GM18499 (cell line): ENCODE measurements around the gene GPR18.

ENCODE experiments used
- ATAC-seq: cut with Tn5 transposase; IDR thresholded peaks from one replicate; pipeline ENCODE4 v1.9.1; 2021; ENCODE audit warnings: moderate number of reproducible peaks; ENCODE audit not compliant: insufficient read depth, unreplicated experiment

GPR18 gene, protein sequence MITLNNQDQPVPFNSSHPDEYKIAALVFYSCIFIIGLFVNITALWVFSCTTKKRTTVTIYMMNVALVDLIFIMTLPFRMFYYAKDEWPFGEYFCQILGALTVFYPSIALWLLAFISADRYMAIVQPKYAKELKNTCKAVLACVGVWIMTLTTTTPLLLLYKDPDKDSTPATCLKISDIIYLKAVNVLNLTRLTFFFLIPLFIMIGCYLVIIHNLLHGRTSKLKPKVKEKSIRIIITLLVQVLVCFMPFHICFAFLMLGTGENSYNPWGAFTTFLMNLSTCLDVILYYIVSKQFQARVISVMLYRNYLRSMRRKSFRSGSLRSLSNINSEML

GRCh38 chr13:99258210-99258860, at the start of gene GPR18:
Gene GPR18, minus strand, starts transcription at chr13:99258379. Its CDS starts 2,507 bp downstream, at chr13:99255872.
- ATAC-seq: peak; percentile 84

DNA sequence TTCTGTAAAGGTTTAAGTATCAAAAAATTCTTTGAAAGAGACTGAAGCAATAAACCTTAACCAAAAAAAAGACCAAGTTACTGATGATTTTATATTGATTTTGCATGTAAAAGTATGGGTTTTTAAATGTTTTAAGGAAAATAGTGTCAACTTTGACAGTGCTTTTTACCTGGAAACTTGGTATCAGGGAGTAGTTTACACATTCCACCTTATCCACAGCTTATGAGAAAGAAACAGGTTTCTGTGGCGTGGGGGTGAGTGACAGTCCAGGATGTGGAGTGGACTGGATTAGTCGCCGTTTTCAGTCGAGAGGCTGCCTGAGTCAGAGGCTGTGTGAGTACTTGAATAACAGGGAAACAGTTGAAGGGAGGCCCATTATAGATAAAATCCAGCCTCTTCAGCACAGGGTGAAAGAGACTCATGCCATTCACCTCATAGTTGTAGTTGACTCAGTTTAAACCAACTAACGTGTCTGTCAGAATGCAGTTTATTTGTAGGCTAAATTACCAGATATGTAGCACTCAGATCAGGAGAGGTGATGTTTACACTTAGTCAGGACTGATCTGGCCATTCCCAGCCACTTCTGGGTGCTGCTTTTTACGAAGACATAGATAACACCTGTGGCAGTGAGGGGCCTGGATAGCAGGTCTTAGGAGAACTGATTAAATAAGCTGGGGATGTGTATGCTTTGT, 49.6 kb upstream of the GPR18 start:
- ATAC-seq: no peak

DNA sequence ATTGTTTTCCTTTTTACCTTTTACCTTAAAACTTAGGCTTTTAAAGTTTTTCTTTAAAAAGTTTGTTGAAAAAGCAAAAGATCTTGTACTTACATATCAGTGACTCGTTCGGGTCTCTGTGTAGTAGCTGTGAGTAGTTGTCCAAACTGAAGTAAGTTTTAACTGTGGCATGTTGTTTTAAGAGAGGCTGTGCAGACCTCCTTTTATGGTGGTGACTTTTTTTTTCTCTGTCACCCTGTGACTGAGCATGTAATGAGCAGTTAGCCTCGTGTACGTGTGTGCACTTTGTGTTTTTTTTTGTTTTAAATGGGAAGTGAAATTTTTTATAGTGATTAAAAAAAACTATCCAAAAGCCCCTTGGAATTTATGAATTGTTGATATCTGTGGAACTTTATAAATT, 49.1 kb upstream of the GPR18 start, which contains the start of gene GPR183:
TSS of gene GPR183 (minus strand) at position 153 of the 400 bp plus-strand sequence. CDS start 11,254 bp downstream, outside the sequence.
- peak; percentile 55 for ATAC-seq

DNA sequence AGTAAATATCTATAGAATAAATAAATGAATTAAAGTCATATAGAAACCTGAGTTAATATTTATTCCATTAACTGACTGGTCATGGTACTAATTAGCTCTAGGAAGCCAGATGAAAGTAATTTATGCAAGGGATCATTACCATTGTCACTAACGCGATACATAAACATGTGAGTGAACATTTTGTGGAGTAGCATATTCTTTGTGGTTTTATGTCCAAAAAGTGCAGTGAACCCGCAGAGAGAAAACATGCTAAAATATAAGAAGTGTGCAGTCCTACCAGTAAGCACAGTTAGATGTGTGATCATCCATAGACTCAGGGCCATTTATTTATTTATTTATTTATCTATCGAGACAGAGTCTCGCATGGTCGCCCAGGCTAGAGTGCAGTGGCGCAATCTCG, 47.4 kb upstream of the GPR18 start:
- no peak for ATAC-seq

DNA sequence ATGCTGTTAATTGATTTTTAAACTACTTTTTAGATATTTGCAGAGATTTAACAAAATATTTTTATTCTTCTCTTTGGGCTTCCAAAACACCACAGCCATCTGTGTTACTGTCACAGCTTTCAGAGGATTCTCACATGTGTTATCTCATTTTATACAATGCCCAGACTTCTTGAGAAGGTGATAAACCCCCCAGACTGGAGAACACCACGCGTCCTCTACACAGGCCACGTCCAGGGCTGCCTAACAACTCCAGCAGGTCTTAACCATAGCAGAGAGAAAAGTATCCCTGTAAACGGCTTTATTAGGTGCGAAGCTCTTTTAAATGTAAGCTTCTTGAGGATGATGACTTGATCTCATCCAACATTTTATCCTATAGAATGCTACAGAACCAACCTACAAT, 47.0 kb upstream of the GPR18 start:
- no peak for ATAC-seq

DNA sequence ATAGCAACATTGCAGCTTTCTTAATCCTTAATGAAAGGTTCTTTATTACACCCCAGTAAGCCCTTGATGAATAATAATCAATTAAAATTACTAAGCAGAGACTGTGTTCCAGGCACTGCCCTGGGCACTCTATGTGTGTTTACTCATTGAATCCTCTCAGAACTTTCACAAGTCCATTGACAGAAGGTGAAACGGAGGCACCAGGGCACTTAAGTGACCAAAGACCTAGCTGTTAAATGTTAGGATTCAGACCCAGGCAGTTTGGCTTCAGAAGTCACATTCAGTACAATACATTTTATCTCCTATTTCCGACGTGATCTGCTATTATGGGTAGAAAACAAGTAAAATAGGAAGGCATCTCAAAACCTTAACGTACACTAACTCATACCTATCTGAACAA, 46.4 kb upstream of the GPR18 start:
- ATAC-seq: no peak

DNA sequence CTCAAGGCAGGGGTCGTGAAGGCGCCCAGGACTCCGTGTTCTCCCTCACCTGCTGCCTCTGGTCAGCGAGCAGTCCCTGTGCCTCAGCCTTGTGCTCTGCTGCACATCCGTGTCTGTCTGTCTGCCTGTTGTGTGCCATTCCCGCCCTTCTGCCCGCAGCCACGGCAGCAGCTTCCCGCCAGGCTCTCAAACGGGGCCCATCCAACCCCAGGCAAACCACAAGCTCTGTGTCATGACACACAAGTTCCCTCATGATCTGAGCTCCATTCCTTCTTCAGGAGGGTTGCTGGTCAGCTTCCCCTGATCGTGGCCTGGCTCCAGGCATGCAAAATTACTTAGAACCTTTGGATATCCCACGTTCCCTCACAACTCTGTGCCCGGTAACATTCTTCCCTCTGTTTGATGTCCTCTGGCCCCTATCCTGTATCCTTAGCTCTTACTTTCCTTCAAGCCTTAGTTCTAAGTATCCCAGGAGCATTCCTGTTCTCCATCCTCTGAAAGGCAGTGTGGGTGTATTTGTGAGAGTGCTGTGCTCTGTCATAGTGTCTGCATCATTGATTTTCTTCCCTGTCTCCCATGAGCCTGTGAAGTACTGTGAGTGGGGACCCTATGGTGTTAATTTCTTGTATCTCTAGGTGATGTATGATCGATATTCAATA, 45.8 kb upstream of the GPR18 start:
- ATAC-seq: no peak

DNA sequence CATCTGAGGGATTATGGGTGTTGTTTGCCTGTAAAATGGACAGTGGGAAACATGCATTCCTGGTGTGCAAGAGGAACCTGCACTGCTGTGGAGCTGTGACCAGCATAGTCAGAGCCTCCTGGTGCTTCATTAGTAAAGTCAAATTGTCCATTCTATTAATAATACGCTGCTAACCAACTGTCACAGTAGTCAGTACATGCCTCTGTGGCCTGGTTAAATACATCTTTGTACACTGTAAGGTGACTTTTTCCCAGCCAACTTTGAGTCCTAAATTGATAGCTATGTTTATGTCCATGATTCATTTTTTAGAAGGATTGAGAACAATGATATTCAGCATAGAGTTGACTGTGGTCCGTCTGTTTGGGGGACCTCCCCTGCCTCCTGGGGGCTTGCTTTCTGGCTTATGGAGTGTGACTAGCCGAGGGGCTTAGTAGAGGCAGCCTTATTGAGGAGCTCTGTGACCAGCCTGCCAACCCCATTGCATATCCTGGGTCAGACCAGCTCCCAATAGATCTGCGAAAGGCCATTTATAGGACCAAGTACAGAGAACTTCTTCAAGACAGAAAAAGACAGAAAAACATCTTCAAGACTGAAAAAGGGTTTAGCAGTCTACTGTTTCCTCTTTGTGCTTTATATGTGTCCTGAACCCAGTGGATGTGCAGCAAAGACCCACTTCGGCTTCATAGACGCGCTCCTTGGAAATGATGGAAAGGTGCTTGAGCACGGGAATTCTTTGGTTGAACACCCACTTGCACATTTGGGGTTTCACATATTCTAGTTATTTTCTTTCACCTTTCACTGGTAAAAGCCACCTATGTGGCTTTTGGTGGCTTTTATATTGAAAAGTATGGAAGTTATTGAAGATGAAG, 44.7 kb upstream of the GPR18 start:
- ATAC-seq: no peak

GRCh38 chr13:99301913-99302636, 43.9 kb upstream of the GPR18 start:
- ATAC-seq: no peak

DNA sequence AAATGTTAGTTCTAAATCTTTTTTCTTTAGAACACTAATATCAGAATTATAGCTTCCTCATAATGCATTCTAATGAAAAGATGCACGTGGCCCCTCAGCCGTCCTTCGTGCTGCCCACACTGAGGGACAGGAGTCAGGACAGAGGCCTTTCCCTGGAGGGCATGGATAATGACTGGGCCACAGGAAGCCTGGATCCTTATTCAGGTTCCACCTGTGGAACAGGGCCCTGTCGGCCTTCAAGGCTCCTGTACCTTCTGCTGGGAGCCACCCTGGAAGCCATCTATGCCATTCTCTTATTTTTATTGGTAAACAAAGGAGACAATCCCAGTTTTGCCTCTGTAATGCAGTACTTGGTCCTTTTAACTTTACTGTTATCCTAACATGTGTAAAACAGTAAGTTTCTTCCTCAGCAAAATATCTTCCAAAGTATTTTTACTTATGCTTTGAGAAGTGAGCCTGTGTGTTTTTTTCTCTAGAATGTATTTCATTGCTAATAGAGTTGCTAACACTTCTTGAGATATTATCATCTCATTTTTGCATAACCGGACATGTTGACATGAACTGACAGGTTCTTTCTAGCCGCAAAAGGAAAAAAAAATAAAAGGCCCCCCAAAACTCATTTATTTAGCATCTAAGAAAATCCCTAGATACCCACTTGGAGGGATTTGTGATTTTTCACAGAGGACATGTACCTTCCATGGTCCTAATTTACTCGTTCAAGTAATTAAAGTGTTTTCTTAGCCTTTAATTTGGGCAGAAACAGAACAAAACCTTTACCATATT, 43.1 kb upstream of the GPR18 start:
- no peak for ATAC-seq

DNA sequence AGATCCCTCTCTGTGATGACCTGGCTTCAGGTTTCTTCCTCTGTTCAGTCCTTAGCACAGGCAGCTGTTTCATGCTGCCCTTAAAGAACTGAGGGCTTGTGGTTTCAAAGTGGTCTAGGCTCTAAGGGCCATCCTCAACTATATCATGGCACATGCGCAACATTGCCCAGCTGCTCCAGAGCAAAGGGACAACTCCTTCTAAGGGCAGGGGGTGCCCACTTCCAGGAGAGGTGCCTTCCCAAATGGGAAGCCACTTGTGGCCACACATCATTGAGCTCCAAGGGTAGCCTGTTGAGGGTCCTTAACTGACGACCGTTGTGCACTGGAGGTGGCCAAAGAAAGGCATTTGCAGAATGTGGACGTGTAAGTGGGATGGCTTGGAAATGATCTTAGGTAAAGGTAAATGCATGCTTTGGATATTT, 41.8 kb upstream of the GPR18 start:
- ATAC-seq: no peak

GRCh38 chr13:99299256-99299919, 41.2 kb upstream of the GPR18 start:
- no peak for ATAC-seq

DNA sequence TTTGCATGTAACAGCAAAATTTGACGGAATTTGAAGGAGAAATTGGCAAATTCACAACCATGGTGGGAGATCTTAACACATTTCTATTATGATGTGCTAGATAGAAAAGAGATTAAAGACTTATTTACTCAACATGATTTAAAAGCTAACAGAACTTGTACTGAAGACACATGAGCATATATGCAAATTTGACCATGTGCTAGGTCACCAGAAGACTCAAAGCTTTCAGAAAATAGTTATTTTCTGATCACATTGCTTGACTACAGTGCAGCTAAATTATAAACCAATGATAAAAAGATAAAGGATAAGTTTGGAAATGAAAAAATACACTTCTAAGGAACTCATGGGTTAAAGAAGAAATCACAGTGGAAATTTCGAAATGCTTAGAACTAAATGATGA, 39.9 kb upstream of the GPR18 start:
- no peak for ATAC-seq

DNA sequence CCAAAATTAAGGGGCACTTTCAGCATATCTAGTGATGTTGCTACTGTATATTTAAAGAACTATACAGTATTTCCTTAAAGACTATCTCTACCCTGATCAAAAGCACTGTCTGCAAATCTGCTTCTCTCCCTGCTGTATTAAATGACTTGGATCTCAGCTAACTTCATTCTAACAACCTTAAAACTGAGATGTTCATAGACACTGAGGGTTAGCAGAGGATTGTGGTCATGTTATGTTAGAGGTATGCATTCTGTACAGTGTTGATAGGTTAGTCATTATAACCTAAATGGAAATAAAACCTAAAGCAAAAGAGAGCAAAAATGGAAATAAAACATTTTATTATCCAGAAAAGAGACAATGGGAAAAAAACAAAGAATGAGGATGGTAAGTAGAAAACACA, 39.2 kb upstream of the GPR18 start:
- no peak for ATAC-seq

DNA sequence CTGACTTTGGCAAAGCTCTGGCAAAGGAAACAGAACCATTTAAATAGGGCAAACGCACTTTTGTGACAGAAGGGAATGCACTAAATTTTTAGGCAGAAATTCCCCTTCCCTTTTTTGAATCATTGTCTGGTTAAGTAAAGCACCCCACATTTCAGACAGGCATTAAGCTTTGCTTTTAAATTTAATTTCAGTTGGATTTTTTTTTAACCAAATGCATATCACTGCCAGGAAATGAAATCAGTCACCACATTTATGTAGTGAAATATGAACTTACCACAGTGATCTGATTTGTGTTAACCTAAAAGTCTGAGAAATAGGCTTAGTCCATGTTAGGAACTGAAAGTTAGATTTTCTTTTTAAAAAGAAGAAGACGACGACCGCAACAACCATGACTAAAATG, 38.2 kb upstream of the GPR18 start:
- no peak for ATAC-seq

GRCh38 chr13:99295488-99296252, 37.5 kb upstream of the GPR18 start:
- ATAC-seq: no peak

- ATAC-seq: no peak
These were observed 36.8 kb upstream of the GPR18 start for GRCh38 chr13:99294958-99295357.
